ENCODE measurements around the gene RHOT2.
A peak's percentile ranks its signal among the peaks of the same experiment; 100 is the strongest.

RHOT2 gene

GRCh38 chr16:721765-722540 is 54.0 kb downstream of the RHOT2 start:
- peak overlapping the region; percentile 77 to 92 for H3K27ac ChIP-seq
- intact Hi-C loops (cut with DNase I; ENCODE audit: low total_unique reads): no loop called here
- TF ChIP-seq CTCF (IDR thresholded peaks at IDR 0.05): no peak
- peaks cover 0 to 21% of the 10 kb centered on the region in 2 donors for H3K27me3 ChIP-seq
- H3K9me3 ChIP-seq: no peaks in the 10 kb centered on the region
- peak overlapping the region; percentile 63 to 74 for H3K4me3 ChIP-seq
- DNase-seq: no peak
- no peaks in the 10 kb centered on the region for H3K36me3 ChIP-seq
- peaks cover 0 to 44% (median 27%) of the 10 kb centered on the region in 4 donors for H3K4me1 ChIP-seq

DNA sequence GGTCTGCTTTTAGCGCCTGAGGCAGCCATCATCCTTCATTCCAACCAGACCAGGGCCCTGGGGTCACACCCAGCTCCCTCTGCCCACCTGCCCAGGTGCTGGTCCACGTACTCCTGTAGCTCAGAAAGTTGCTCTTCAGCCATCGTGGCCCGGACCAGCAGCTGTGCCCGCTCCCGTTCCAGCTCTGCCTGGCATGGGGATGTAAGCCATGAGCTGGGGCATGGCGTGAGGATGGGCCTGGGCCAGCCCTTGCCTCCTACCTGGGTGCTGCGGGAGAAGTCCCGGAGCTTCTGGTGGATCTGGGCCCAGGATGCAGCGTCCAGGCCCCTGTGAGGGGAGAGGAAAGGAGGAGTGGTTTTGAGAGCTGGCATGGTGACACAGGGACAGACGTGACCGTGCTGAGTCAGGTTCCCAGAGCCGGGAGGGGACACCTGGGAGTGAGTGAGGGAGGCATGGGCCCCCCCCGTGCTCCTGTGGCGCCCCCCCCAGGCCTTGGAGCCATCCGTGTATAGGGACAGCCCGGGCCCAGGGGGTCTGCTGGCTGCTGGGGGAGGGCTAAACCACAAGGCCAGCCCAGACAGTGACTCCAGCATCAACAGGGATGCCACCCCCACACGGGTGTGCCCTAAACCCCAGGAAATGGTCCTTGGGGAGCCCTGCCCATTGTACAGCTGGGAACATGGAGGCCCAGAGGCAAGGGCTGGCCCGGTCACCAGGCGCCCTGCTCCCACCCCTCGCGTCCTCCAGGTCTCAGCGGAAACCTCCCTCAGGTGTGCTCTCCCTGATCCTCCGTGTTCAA is 55.1 kb downstream of the RHOT2 start:
- H3K9me3 ChIP-seq: no peaks in the 10 kb centered on the region
- H3K36me3 ChIP-seq: no peaks in the 10 kb centered on the region

GRCh38 chr16:723695-724094 is 55.8 kb downstream of the RHOT2 start:
- H3K4me1 ChIP-seq: peaks cover 0 to 58% (median 44%) of the 10 kb centered on the region in 4 donors

More for the DNA sequence above, 55.1 kb downstream of the RHOT2 start:
- TF ChIP-seq CTCF (IDR thresholded peaks at IDR 0.05): no peak
- no peak overlapping the region for H3K4me3 ChIP-seq
- DNase-seq: no peak
- intact Hi-C loops (cut with DNase I; ENCODE audit: low total_unique reads): no loop called here
- H3K27ac ChIP-seq: no peak overlapping the region
- peaks cover 0 to 52% (median 37%) of the 10 kb centered on the region in 4 donors for H3K4me1 ChIP-seq
- H3K27me3 ChIP-seq: peaks cover 0 to 31% of the 10 kb centered on the region in 2 donors

More at GRCh38 chr16:723695-724094, 55.8 kb downstream of the RHOT2 start:
- Histone ChIP-seq H3K4me3 (no peak overlapping the region), H3K36me3 (no peaks in the 10 kb centered on the region), H3K27me3 (peaks cover 0 to 38% of the 10 kb centered on the region in 2 donors), H3K9me3 (no peaks in the 10 kb centered on the region), H3K27ac (no peak overlapping the region)
- no peak for DNase-seq
- intact Hi-C loops (cut with DNase I; ENCODE audit: low total_unique reads): no loop called here
- no peak for TF ChIP-seq CTCF (IDR thresholded peaks at IDR 0.05)
